GM21717 (cell line): ENCODE measurements around the gene BEAN1.

Experiments used
- ATAC-seq: cut with Tn5 transposase; IDR thresholded peaks from one replicate; pipeline ENCODE4 v1.9.1; 2021; ENCODE audit warnings: mild to moderate bottlenecking, moderate library complexity; ENCODE audit not compliant: unreplicated experiment

Gene BEAN1

GRCh38 chr16:66517586-66518263 is 90.6 kb downstream of the BEAN1 start:
- no peak for ATAC-seq

- ATAC-seq: no peak
Measured at GRCh38 chr16:66519482-66520373, 92.6 kb downstream of the BEAN1 start.

GRCh38 chr16:66520406-66521170 is 93.5 kb downstream of the BEAN1 start:
- ATAC-seq: no peak

- no peak for ATAC-seq
Measured at GRCh38 chr16:66521252-66521713, 94.2 kb downstream of the BEAN1 start.

GRCh38 chr16:66521951-66522771 is 95.1 kb downstream of the BEAN1 start:
- ATAC-seq: peak; percentile 67

- no peak for ATAC-seq
Measured at GRCh38 chr16:66522816-66523590, 95.9 kb downstream of the BEAN1 start.

- ATAC-seq: no peak
Measured at GRCh38 chr16:66523861-66524354, 96.8 kb downstream of the BEAN1 start.

GRCh38 chr16:66524601-66525164 is 97.6 kb downstream of the BEAN1 start:
- peak; percentile 64 for ATAC-seq

GRCh38 chr16:66525396-66526180 is 98.5 kb downstream of the BEAN1 start:
- ATAC-seq: no peak

- no peak for ATAC-seq
Measured at GRCh38 chr16:66528294-66528693, 101.2 kb downstream of the BEAN1 start.

GRCh38 chr16:66529475-66529874 is 102.4 kb downstream of the BEAN1 start:
- ATAC-seq: no peak
